ENCODE results near the gene ZNF281. TPM values are rescaled to one million over a fixed set of nuclear protein-coding genes. Genes with fewer than 3 reads are reported as not detected.

The ZNF281 gene
- total RNA-seq, 1 experiment from 2014 or later, result 31.3 TPM

DNA sequence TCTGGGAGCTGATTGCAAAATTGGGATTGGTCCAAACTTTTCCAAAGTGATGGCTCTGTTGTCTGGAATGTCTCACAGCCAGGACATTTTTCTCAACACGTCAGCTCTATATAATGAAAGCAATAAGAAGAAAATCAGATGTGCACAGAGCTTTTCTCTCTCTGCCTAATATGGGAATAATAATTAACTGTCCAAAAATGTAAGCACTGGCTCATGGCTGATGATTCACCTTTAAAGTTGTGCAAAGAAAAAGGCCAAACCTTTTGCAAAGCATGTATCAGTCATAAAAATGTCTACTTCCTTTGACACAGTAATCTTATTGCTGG lies 30.4 kb downstream of the ZNF281 start:
- no TSS peak for BruUV-seq (replicated peaks)
- no peak overlapping the region for H3K4me3 ChIP-seq (ENCODE audit: low read depth, low read length)
- peaks cover 25% of the 10 kb centered on the region for H3K9me3 Mint-ChIP-seq (ENCODE audit: unreplicated experiment)
- TF ChIP-seq, protein P1, sequence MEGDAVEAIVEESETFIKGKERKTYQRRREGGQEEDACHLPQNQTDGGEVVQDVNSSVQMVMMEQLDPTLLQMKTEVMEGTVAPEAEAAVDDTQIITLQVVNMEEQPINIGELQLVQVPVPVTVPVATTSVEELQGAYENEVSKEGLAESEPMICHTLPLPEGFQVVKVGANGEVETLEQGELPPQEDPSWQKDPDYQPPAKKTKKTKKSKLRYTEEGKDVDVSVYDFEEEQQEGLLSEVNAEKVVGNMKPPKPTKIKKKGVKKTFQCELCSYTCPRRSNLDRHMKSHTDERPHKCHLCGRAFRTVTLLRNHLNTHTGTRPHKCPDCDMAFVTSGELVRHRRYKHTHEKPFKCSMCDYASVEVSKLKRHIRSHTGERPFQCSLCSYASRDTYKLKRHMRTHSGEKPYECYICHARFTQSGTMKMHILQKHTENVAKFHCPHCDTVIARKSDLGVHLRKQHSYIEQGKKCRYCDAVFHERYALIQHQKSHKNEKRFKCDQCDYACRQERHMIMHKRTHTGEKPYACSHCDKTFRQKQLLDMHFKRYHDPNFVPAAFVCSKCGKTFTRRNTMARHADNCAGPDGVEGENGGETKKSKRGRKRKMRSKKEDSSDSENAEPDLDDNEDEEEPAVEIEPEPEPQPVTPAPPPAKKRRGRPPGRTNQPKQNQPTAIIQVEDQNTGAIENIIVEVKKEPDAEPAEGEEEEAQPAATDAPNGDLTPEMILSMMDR (IDR thresholded peaks at IDR 0.05; ENCODE audit: insufficient read depth in 1 of 2, low read depth in 1 of 2, low read length in 1 of 2, severe bottlenecking in 1 of 2, unreplicated experiment in 1 of 2), result no peak
- H3K4me3 Mint-ChIP-seq (ENCODE audit: unreplicated experiment), result no peak overlapping the region
- CTCF ChIA-PET, result no interaction called here
- H3K27me3 ChIP-seq (replicated peaks; ENCODE audit: control insufficient read depth, insufficient read depth, low read length), result no peaks in the 10 kb centered on the region
- H3K36me3 ChIP-seq (ENCODE audit: control insufficient read depth, insufficient read depth, low read length), result no peaks in the 10 kb centered on the region; the same call in 1 of the 2 replicates
- intact Hi-C loops (cut with micrococcal nuclease; ENCODE audit: unreplicated experiment), result no loop called here
- H3K4me1 Mint-ChIP-seq (ENCODE audit: low read depth, unreplicated experiment), result peaks cover 40% of the 10 kb centered on the region
- no peak for DNase-seq
- POLR2A ChIA-PET, result no interaction called here
- H3K36me3 Mint-ChIP-seq (ENCODE audit: insufficient read depth, unreplicated experiment), result no peaks in the 10 kb centered on the region
- no peak overlapping the region for H3K27ac Mint-ChIP-seq (ENCODE audit: unreplicated experiment)
- no peaks in the 10 kb centered on the region for H3K27me3 Mint-ChIP-seq (ENCODE audit: insufficient read depth, unreplicated experiment)
- H3K4me1 ChIP-seq, result peaks cover 41% of the 10 kb centered on the region
- H3K9me3 ChIP-seq, result no peaks in the 10 kb centered on the region

DNA sequence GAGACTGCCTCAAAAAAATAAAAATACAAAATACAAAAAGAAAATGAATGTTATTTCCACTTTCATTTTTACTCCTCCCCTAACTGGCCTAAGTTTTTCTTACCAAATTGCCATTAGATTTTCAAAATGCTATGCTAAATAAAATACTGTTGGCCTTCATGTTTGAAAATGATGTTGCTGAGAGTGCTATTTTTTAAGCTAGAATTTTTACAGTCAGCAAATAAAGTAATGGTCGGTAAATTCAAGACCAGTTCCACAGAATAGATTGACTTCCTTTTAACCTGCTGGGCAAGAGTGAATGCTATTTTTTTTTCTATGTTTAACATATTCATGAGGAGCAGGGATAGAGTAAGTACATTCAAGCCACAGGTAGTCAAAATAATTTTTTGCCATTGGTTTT lies 31.7 kb downstream of the ZNF281 start:
- H3K4me3 ChIP-seq (ENCODE audit: low read depth, low read length), result no peak overlapping the region
- H3K9me3 ChIP-seq, result no peaks in the 10 kb centered on the region
- no peaks in the 10 kb centered on the region for H3K27me3 Mint-ChIP-seq (ENCODE audit: insufficient read depth, unreplicated experiment)
- intact Hi-C loops (cut with micrococcal nuclease; ENCODE audit: unreplicated experiment), result no loop called here
- peaks cover 54% of the 10 kb centered on the region for H3K4me1 ChIP-seq
- peaks cover 52% of the 10 kb centered on the region for H3K4me1 Mint-ChIP-seq (ENCODE audit: low read depth, unreplicated experiment)
- BruUV-seq (replicated peaks), result no TSS peak
- no peaks in the 10 kb centered on the region; the same call in 1 of the 2 replicates for H3K36me3 ChIP-seq (ENCODE audit: control insufficient read depth, insufficient read depth, low read length)
- ChIA-PET POLR2A (no interaction called here), CTCF (no interaction called here)
- no peak for DNase-seq
- TF ChIP-seq, protein P1 (IDR thresholded peaks at IDR 0.05; ENCODE audit: insufficient read depth in 1 of 2, low read depth in 1 of 2, low read length in 1 of 2, severe bottlenecking in 1 of 2, unreplicated experiment in 1 of 2), result no peak
- H3K27me3 ChIP-seq (replicated peaks; ENCODE audit: control insufficient read depth, insufficient read depth, low read length), result no peaks in the 10 kb centered on the region
- no peaks in the 10 kb centered on the region for H3K36me3 Mint-ChIP-seq (ENCODE audit: insufficient read depth, unreplicated experiment)
- no peak overlapping the region for H3K4me3 Mint-ChIP-seq (ENCODE audit: unreplicated experiment)
- H3K27ac Mint-ChIP-seq (ENCODE audit: unreplicated experiment), result no peak overlapping the region
- peaks cover 25% of the 10 kb centered on the region for H3K9me3 Mint-ChIP-seq (ENCODE audit: unreplicated experiment)

DNA sequence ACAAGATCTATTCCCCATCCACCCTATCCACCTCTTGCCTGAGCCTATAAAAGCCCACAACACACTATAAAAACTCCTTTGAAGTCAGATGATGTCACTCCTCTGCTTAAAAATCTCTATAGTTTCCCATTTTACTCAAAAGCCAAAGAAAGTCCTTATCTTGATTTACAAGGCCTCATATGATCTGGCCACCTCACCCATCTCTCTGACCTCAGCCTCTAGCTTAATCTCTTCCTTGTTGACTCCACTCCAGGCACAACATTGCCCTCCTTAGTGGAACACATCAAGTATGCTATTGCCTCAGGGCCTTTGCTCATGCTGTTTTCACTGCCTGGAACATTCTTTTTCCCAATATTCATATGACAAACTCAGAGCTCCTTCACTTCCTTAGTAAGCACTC lies 33.3 kb downstream of the ZNF281 start:
- H3K27ac Mint-ChIP-seq (ENCODE audit: unreplicated experiment), result peak overlapping the region; percentile 76
- intact Hi-C loops (cut with micrococcal nuclease; ENCODE audit: unreplicated experiment), result no loop called here
- Histone ChIP-seq H3K36me3 (ENCODE audit: control insufficient read depth, insufficient read depth, low read length) (no peaks in the 10 kb centered on the region; the same call in 1 of the 2 replicates), H3K4me3 (ENCODE audit: low read depth, low read length) (no peak overlapping the region), H3K27me3 (replicated peaks; ENCODE audit: control insufficient read depth, insufficient read depth, low read length) (no peaks in the 10 kb centered on the region), H3K9me3 (no peaks in the 10 kb centered on the region), H3K4me1 (peaks cover 67% of the 10 kb centered on the region)
- no peak overlapping the region for H3K4me3 Mint-ChIP-seq (ENCODE audit: unreplicated experiment)
- H3K4me1 Mint-ChIP-seq (ENCODE audit: low read depth, unreplicated experiment), result peaks cover 62% of the 10 kb centered on the region
- TF ChIP-seq, protein P1 (IDR thresholded peaks at IDR 0.05; ENCODE audit: insufficient read depth in 1 of 2, low read depth in 1 of 2, low read length in 1 of 2, severe bottlenecking in 1 of 2, unreplicated experiment in 1 of 2), result no peak
- H3K9me3 Mint-ChIP-seq (ENCODE audit: unreplicated experiment), result peaks cover 25% of the 10 kb centered on the region
- CTCF ChIA-PET, result no interaction called here
- H3K27me3 Mint-ChIP-seq (ENCODE audit: insufficient read depth, unreplicated experiment), result no peaks in the 10 kb centered on the region
- BruUV-seq (replicated peaks), result no TSS peak
- DNase-seq, result no peak
- POLR2A ChIA-PET, result no interaction called here
- no peaks in the 10 kb centered on the region for H3K36me3 Mint-ChIP-seq (ENCODE audit: insufficient read depth, unreplicated experiment)
